K562 (cell line): Measurements from ENCODE around the gene WEE1. TPM values are rescaled to one million over a fixed set of nuclear protein-coding genes. Genes with fewer than 3 reads are reported as not detected.
A peak's percentile ranks its signal among the peaks of the same experiment; 100 is the strongest.

Experiments used
- CEBPG ChIP-seq, 3 experiments: fragments of 200-800 bp in 1 of 3; sonication (Bioruptor generic) in 1 of 3; sonication (generic) in 1 of 3; formaldehyde crosslinking in 1 of 3; IDR thresholded peaks in 2 of 3; conservative IDR thresholded peaks in 1 of 3; 2 replicates each; pipeline versions ENCODE4 v1.6.1 to v1.8.0; 2016 to 2022; ENCODE audit warnings: missing compliant biosample characterization in 2 of 3, missing genetic modification characterization in 2 of 3, mild to moderate bottlenecking in 1 of 3, missing genetic modification reagents in 1 of 3
- HCFC1 ChIP-seq: IDR thresholded peaks from 2 replicates; pipeline ENCODE4 v1.6.1; 2012; ENCODE audit warnings: low read depth, low read length, improper control_type of control experiment
- HMBOX1 ChIP-seq: sonication (generic); IDR thresholded peaks from 2 replicates; pipeline ENCODE4 v1.6.1; 2016
- JUN ChIP-seq, 2 experiments: sonication (generic) in 1 of 2; formaldehyde crosslinking in 1 of 2; IDR thresholded peaks; 2 replicates each; pipeline versions ENCODE4 v1.6.1 to v1.8.0; 2012 to 2022; ENCODE audit warnings: borderline replicate concordance in 2 of 2, mild to moderate bottlenecking in 2 of 2, improper control_type of control experiment in 1 of 2, low read depth in 1 of 2, low read length in 1 of 2, missing genetic modification reagents in 1 of 2
- MCM2 ChIP-seq: fragments of 450-650 bp; IDR thresholded peaks from 2 replicates; pipeline ENCODE4 v1.6.1; 2017; ENCODE audit warnings: low read depth, mild to moderate bottlenecking
- MXI1 ChIP-seq: IDR thresholded peaks from 2 replicates; pipeline ENCODE4 v1.6.1; 2011; ENCODE audit warnings: low read depth, mild to moderate bottlenecking, improper control_type of control experiment, low read length
- NELFE ChIP-seq: IDR thresholded peaks from 2 replicates; pipeline ENCODE4 v1.6.1; 2011; ENCODE audit warnings: mild to moderate bottlenecking; ENCODE audit not compliant: insufficient read depth, insufficient read length
- POLR2H ChIP-seq: IDR thresholded peaks from 2 replicates; pipeline ENCODE4 v1.6.1; 2016; ENCODE audit warnings: missing genetic modification characterization, low read depth, mild to moderate bottlenecking, control low read depth, missing compliant biosample characterization, moderate library complexity
- RAD51 ChIP-seq: fragments of 450-650 bp; IDR thresholded peaks from 2 replicates; pipeline ENCODE4 v1.7.1; 2016; ENCODE audit warnings: low read depth, mild to moderate bottlenecking, borderline replicate concordance
- SMC3 ChIP-seq: conservative IDR thresholded peaks from 2 replicates; pipeline ENCODE4 v1.6.1; 2011; ENCODE audit warnings: low read depth, low read length, improper control_type of control experiment; ENCODE audit not compliant: insufficient read depth
- TFAM ChIP-seq: fragments of 250-450 bp; sonication (Bioruptor Pico); conservative IDR thresholded peaks from 2 replicates; pipeline ENCODE4 v1.5.0; 2021; ENCODE audit warnings: mild to moderate bottlenecking, moderate library complexity
- ZNF408 ChIP-seq: fragments of 250-450 bp; sonication (Bioruptor Pico); IDR thresholded peaks from 2 replicates; pipeline ENCODE4 v1.4.0; 2020; ENCODE audit warnings: low read depth, mild to moderate bottlenecking, moderate library complexity
- ZNF518B ChIP-seq: fragments of 250-450 bp; sonication (Bioruptor Pico); IDR thresholded peaks from 2 replicates; pipeline ENCODE4 v1.5.0; 2021; ENCODE audit warnings: mild to moderate bottlenecking, moderate library complexity
- ZNF764 ChIP-seq: fragments of 250-450 bp; sonication (Bioruptor Pico); IDR thresholded peaks from 2 replicates; pipeline ENCODE4 v1.4.0; 2020; ENCODE audit warnings: low read depth, mild to moderate bottlenecking, moderate library complexity
- polyA plus RNA-seq, 8 experiments: library from polyadenylated mRNA; depleted of rRNA in 4 of 8; stranded (reverse) in 5 of 8; unstranded in 3 of 8; fragments of >200 nt; fragmentation: Nextera tagmentation in 2 of 8; fragmentation: Illumina TruSeq in 1 of 8; extraction: Ambion mirVana in 2 of 8; extraction: Trizol in 1 of 8; gene quantifications; 2 replicates each; pipeline versions ENCODE4 v1.2.1 to v1.2.3, GENCODE V29; 2011 to 2014; ENCODE audit warnings: inconsistent platforms in 1 of 8, missing spikeins in 1 of 8
- total RNA-seq, 7 experiments: library from RNA; depleted of rRNA in 6 of 7; stranded (reverse); fragments of >200 nt in 6 of 7; fragmentation: Illumina TruSeq in 2 of 7; extraction: Trizol in 2 of 7; gene quantifications; 2 replicates each; pipeline versions ENCODE4 v1.2.1 to v1.2.3, GENCODE V29; 2011 to 2021; ENCODE audit warnings: low replicate concordance in 1 of 7

Gene WEE1
- total and polyA plus RNA-seq, 9 of the 15 experiments (the other 6 are each of a cell fraction or from before 2014, with no cell fraction given), result 21.9 to 99.0 (median 67.4) TPM

GRCh38 chr11:9535189-9535781, 38.2 kb upstream of the WEE1 start (continued):
- TF ChIP-seq HMBOX1 (peak; percentile 74; the same call in 1 of the 2 replicates), ZNF764 (CRISPR knock-in tag) (peak; percentile 86), HCFC1 (0 out of 2 replicates have a peak, but pooled peaks have one; percentile 17), TFAM (CRISPR knock-in tag) (no peak), RAD51 (no peak), MCM2 (no peak), ZNF518B (CRISPR knock-in tag) (no peak), MXI1 (no peak), JUN (IDR thresholded peaks at IDR 0.05; ENCODE audit: borderline replicate concordance, low read depth, low read length) (0 out of 2 replicates have a peak, but pooled peaks have one; percentile 16), JUN (CRISPR knock-in tag; IDR thresholded peaks at IDR 0.05; ENCODE audit: borderline replicate concordance) (no peak), ZNF408 (CRISPR knock-in tag) (no peak), POLR2H (tag) (no peak), SMC3 (peak; percentile 87), CEBPG (CRISPR knock-in tag; IDR thresholded peaks at IDR 0.05) (peak; percentile 48; the same call in 1 of the 2 replicates), CEBPG (tag; conservative IDR thresholded peaks at IDR 0.05 in 1 of 2, IDR thresholded peaks at IDR 0.05 in 1 of 2) (peak; percentile 46 to 82; a peak in 2 of 4 replicates), NELFE (no peak)
